ENCODE results near the gene RNF214.

The RNF214 gene

DNA sequence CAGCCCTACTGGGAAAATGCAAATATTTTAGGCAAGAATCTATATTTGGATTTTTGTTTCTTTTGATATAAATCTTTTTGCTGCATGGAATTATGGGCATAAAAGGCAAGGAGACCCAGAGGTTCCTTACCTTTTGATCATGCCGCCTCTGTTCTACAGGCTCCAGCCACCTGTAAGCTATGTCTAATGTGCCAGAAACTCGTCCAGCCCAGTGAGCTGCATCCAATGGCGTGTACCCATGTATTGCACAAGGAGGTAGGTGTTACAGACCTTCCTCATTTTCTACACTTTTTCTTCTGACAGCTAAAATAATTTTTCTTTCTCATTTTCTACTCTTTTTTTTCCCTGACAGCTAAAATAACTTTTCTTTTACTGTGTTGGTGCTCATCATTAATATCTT, 50.5 kb downstream of the RNF214 start:
- DNase-seq (ENCODE audit: low spot score) = no peak

DNA sequence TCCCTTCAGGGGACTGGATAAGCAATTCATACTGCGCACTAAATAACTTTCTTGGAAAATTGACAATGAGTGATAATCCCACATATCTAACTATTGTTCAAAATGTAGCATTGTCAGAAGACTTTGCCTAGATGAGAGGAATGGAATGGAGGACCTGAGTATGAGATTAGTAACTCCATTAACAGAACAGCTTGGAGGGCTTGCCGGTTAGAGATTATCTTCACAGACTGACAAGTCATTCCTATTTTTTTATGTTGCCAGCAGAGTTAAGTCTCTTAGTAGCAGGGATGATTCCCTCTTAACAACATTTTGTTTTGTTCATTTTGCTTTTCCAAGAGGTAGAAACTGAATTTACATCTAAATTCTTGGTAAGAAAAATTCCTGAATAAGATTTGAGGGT, 51.6 kb downstream of the RNF214 start:
- no peak for DNase-seq (ENCODE audit: low spot score)

DNA sequence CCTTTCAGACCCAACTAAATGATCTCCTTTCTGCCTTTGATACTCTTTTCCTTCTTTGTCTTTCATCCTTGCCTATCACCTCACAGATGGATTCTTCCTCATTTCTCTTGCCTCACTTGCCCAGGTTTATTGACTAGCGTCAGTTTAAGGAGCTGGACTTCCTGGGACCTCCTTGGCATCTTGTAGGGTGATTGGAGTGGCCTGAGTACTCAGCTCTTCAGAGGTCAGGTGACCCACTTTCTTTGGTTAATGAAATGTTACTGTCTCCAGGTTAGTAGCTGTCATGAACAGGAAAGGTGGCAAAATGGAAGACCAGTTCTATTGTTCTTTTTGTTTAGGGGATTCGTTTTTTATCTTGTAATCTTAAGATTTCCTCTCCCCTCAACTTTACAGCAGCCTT, 54.1 kb downstream of the RNF214 start:
- DNase-seq (ENCODE audit: low spot score) = no peak

DNA sequence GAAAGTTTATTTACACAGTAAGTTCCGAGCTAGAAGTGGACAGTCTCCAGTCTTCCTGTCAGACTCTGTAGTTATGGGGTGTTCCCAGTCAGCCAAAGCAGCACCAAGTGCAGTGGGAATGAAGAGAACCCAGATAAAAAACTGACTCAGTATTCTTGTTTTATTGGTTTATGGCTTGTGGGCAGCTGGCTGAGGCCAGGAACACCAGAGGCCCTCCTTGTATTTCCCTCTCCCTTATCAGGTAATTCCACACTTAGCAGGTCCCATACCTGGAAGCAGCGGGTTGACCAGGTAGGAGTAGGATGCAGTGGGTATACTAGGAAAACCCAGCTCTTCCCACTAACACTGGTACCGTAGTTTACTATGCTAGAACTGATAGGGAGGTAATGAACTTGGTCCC, 55.2 kb downstream of the RNF214 start:
- no peak for DNase-seq (ENCODE audit: low spot score)

DNA sequence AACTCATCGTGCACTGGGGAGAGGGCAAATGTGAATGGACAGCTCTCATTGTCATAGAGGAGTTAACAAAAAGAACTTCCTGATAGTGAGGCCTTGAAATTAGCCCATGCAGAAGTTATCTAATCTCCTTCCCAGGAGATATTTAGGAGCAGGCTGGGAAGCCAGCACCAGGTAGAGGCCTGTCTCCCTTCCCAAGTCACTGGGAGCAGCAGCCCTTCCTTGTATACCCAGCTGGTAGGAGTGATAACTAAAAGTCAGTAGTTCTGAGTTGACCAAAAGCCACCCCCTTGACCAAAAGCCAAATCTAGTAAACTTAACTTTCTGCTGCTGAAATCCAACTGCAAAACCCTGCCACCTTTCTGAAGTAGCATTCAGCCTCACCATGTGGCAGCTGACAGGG, 57.3 kb downstream of the RNF214 start:
- DNase-seq (ENCODE audit: low spot score) = no peak

DNA sequence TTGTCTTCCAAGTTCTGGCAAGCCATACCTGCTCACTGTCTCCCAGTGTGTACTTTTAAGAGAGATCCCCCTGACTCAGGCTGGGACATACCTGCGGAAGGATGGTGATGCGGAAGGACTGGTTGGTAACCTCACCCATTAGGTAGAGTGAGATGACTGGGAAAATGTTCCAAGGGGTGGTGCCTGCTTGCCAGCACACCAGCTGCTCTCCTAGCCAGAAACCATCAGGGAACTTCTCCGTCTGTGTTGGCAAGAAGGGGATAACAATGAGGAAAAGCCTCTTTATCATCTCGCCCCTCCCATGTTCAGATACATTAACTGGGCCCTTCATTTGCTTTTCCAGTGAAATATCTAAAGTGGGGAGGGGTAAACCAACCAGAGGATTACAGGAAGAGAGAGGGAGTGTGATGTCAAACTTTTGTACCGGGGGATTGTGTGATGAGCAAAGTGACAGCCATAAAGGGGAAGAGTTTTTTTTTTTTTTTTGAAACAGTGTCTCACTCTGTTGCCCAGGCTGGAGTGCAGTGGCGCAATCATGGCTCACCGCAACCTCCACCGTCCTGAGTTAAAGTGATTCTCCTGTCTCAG, 58.4 kb downstream of the RNF214 start, which contains the start of gene BACE1-AS:
Gene BACE1-AS, plus strand, starts transcription at position 538 of the 588 bp plus-strand sequence.
- no peak for DNase-seq (ENCODE audit: low spot score)

DNA sequence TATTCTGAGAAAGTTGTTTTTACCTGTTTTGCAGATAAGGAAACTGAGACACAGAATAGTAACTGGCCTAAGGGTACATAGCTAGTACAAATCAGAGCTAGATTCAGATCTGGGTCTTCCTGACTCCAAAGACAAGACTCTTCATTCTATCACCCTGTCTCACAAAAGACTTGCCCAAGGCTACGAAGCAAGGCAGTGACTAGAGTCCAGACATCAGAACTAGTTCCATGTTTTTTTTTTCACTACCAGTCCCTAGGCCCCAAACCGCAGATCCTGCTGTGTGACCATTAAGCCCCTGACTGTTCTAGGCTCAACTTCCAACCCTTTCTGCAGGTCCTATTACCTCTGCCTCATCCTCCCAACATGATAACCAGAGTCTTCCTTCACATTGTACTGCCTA, 60.1 kb downstream of the RNF214 start:
- DNase-seq (ENCODE audit: low spot score) = no peak

DNA sequence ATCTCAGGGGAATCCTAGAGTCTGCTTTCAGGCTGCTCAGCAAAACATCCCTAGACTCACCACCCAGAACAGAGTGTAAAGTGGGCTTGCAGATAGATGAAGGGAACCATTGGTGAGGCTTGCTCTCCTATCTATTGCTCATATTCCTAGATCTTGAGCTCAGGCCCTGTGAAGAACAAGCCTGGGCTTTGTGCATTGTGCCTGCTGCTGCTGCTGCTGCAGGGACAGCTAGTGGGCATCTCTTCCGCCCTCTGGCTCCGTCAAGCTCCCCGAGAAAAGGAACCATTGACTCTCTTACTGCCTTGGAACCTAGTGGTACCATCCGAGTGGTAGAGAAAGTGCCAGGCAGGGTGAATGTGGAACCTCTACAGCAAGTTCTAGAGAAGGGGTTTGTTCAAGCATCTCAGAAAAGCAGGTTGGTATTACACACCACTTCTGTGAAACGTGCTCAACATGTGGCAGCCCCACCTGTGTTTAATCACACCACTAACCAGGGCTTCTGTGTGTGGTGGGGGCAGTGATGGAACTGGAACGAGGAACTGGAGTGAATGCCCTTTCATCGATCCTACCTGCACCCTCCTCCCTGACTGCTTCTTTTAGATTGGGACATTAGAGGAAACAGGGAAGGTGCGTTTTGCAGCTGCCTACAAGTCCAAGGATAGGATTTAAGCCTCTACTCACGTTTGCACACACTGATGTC, 63.1 kb downstream of the RNF214 start:
- DNase-seq (ENCODE audit: low spot score) = peak; percentile 41

DNA sequence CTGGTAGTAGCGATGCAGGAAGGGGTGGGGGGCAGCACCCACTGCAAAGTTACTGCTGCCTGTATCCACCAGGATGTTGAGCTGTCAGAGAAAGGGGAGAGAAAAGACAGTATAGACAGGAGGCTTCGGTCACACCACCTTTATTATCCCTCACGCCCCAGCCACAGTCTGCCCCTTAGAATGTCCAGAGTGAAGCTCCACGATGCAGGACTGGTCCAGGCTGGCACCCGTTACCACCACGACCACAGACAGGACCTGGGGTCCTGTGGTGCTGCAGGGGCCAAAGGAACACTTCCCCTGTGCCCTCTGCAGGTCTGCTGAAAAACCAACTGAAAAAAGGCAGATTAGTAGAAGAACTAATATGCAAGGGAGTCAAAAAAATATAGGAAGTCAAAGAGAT, 64.4 kb downstream of the RNF214 start:
- no peak for DNase-seq (ENCODE audit: low spot score)

DNA sequence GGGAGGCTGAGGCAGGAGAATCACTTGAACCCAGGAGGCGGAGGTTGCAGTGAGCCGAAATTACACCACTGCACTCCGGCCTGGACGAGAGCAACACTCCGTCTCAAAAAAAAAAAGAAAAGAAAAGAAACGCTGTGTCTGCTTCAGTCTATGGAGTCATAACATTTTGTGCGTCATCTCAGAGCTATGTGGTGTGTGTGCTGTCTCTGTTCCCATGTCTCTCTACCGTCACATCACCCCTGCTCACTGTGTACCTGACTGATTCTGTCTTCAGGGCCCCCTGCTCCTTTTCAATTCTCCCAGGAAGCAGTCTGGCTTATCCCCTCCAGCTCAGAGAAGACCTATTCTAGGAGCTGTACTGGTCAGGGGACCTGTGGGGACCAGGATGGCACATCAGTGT, 65.7 kb downstream of the RNF214 start:
- no peak for DNase-seq (ENCODE audit: low spot score)

DNA sequence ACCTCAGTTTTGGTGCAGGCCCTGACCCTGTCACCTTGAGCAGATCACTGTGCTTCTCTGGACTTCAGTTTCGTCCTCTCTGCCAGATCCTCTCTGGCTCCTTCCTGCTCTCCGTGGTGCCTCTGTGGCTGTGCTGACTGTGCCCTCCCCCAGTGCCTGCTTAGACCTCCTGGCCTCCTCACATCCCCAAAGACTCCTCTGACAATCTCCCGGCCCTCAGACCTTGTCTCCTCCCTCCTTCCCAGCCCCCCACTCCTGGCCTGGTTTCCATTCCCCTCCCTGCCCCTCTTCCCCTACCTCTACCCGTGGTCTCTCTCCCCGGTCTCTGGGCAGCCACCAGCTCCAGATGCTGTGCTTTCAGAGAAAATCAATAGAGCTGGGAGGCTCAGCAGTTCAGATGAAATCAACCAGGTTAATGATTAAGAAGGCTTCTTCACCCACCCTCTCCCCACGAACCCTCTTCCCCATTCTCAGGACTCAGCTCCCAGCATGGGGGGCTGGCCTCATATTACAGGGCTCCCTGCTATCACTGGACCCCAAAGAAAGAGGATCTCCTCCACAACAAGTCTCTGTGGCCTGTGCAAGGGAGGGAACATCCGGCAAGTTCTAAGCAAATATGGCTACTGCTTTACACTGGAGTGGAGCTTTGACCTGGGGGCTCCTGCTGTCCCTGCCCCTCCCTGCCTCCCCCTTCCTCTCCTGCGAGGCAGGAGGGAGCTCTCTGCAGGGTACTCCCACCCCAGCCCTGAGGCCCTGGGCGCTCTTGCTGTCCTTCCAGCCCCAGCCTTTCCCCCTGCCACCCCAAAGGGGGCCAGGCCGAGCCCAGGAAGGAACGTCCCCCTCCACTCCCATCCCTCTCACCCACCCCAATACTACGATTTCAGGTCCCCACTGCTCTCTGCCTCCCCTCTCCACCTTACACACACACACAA, 67.1 kb downstream of the RNF214 start:
- DNase-seq (ENCODE audit: low spot score) = no peak

DNA sequence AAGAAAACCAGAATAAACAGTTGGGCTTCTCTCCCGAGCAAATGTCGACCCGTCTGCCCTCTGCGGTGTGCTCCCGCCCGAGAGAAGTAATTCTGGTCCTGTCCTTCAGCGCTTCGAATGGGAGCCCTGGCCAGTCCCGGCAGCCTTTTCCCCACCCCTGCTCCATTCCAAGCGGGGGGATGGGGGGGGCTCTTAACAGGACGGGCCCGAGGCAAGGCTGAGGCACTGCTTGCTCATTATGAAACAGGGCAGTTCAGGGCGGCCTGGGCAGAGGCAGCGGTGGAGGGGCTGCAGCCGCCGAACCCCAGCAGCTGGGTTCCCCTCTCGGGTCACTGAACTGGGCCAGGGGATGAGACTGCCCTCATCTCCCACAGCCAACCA, 67.8 kb downstream of the RNF214 start:
- DNase-seq (ENCODE audit: low spot score) = no peak

DNA sequence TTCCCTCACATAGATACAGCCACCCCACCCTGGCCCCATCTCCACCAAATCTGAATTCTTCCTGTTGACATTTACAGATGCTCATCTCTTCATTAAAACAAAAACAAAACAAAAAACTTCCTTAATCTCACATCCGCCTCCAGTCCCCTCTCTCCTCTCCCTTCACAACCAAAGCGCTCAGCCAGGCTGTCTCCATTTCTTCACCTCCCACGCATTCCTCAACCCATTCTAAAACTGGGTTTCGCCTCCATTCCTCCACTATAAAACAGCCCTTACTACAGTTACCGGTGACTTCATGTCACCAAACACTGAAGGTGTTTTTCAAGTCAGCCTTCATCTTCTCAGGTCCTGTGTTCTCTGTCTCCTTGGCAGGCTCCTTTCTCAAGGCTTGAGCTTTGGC, 68.3 kb downstream of the RNF214 start:
- DNase-seq (ENCODE audit: low spot score) = no peak

DNA sequence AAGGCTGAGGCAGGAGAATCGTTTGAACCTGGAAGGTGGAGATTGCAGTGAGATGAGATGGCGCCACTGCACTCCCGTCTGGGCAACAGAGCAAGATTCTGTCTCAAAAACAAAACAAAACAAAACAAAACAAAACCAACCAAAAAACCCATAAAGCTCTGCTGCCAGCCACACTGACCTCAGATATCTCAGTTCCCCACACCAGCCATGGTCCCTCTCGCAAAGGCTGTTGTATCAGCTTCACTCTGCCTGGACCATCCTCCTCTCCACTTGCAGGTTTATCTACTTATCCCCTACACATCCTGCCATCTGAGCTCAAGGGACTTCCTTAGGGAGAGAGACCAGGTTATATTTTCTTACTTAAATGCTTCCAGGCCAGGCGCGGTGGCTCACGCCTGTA, 69.8 kb downstream of the RNF214 start:
- no peak for DNase-seq (ENCODE audit: low spot score)

DNA sequence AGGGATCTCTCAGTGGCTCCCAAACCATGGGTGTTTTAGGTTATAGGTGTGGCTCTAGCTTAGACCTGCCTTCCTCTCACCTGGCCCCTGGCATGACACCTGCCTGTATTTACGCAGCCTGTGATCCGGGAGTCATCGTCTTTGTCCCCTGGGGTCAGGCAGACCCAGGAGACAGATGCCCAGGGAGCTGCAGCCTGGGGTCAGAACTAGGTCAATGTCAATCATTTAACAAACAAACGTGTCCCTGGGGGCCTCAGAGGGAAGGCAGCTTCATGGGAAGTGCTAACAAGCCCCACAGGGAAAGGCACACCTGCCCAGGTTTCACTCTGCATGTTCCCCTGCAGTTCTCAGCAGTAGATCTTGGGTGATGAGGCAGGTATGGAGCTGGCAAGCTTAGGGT, 70.6 kb downstream of the RNF214 start:
- no peak for DNase-seq (ENCODE audit: low spot score)

DNA sequence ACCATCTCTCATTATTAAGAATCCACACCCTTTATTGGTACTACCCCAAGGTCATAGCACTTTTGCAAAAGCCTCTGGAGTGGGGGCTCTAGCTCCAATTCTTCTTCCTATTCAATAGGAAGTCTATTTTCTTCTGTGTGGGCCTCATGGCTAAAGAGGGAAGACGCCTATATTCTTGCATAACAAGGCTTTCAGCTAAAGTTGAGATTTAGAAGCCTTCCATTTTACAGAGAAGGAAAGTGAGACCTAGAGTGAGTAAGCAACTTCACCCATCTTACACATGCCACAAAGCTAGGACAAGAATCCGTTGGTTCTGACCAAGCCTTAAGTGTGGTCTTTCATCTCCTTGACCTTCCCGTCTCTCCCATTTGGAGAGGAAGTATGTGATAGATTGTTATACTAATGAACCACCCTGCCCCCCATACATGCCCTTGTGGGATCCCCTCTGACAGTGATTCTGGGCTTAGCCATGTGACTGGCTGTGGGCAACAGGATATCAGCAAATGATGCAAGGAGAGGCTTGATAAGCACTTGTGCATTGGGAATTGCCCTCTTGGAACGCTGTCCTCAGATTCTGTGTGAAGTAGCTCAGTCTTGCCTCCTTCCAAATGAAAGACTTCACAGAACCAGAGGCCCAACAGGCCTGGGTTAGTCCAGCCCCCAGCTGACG, 71.3 kb downstream of the RNF214 start:
- no peak for DNase-seq (ENCODE audit: low spot score)

DNA sequence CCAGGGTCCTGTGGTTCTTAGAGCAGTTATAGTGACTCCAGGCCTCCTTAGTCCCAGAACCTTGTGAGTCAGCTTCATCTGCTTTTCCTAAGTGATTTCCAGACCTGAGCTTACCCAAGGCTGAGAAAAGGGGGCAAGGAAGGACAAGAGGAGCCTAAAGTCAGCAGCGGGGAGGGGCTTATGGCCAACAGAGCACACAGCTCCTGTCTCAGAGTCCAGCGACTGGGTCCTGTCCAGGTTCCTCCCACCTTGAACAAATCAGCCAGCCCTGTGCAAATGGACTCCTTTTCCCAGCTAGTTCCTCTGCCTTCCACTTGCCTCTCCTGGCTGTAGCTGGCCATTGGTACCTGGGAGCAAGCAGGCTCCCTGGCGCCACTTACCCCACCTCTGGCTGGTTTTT, 72.7 kb downstream of the RNF214 start:
- DNase-seq (ENCODE audit: low spot score) = no peak

DNA sequence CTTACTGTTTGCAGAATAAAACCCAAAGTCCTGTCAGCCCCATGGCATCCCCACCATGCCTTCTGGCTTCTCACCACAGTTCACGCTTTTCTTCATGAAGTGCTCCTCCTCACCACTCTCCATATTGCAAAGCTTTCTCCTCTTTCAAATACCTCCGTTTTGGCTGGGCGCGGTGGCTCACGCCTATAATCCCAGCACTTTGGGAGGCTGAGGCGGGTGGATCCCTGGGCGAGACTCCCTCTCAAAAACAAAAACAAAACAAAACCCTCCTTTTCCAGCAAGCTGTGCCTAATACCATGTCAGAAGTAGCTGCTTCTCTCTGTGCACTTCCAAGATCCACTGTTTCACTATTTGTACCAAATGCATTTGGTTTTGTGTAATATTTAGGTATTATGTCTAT, 76.8 kb downstream of the RNF214 start:
- no peak for DNase-seq (ENCODE audit: low spot score)

DNA sequence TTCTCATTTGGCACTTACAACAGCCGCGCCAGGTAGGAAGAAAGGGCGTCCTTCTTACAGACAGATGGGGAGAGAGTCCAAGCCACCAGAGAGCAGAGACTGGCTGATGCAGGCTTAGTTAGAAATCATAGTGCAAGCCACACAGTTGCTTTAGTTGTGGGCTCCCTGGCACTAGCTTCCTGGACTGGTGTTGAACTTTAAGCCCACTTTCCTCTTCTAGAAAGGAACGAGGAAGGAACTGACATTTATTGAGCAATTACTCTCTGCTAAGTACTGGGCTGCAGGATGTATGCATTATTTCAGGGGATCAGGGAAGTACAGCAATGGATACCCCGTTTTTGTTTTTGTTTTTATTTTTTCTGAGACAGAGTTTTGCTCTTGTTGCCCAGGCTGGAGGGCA, 80.6 kb downstream of the RNF214 start:
- no peak for DNase-seq (ENCODE audit: low spot score)

DNA sequence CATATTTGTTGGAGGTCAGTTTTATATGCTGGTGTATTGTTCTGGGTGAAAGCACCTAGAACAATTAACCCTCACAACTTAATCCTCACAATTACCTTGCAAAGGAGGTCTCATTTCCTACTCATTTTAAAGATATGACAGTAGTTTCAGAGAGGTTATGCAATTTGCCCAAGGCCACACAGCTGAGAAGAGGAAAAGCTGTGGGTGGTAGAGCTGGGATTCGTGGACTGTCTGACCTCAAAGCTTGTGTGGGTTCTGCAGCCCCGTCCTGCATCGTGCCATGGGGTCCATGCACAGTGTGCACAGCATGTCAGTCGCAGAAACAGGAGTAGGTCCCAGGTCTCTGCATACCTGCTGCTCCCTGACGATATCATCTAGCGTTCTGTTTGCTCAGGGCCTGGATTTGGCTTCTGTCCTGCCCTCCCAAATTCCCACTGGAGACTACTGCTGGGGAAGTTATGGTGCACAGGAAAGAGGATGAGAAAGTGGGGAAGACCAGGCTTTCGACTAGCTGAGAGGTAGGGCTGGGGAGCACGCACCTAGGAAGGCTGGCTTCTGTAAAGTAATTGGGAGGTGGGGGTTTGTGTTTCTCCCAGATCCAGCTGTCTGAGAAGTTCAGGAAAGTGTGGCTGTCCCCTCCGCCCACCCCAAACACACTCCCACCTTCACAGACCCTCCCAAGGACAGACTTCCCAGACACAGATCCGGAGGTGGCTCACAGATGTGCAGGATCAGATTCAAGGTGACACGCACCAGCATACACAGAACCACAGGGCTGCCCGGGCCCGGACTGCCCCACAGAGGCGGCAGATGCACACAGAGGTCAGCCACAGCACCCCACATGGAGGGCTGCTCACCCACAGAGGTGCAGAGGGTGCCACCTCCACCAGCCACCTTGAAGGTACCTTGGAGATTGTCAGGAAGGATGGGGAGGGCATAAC, 81.6 kb downstream of the RNF214 start:
- no peak for DNase-seq (ENCODE audit: low spot score)

DNA sequence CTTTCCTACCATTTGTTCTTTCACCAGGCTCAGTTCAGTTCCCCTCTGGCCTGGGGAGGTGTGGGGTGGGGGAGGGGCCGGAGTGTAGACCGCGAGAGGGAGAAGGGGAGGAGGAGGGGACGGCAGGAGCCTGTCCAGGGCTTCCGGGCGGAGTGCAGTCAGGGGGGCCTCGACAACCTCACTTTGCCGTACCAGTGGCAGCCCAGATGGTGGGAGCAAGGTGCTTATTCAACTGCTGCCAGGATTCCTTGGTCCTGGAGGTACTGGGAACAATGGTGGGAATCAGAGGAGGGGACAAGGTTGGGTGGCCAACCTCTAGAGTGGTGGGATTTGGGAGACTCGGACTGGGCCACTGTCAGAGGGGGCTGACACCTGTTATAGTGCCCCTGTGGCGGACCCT, 82.4 kb downstream of the RNF214 start:
- no peak for DNase-seq (ENCODE audit: low spot score)

All from COLO829 (cell line).